ENCODE data around the gene NCOA3.
"Not testable (repeated sequence)": the region's sequence is repeated elsewhere in the genome, so short reads cannot be mapped to it uniquely, and the experiment has no call there.

NCOA3 gene

GRCh38 chr20:47541355-47541922 is 39.8 kb downstream of the NCOA3 start:
- no peak for DNase-seq

- DNase-seq, result peak; percentile 24
Measured at GRCh38 chr20:47543006-47543431, 41.3 kb downstream of the NCOA3 start.

- DNase-seq, result no peak
Measured at GRCh38 chr20:47544240-47544639, 42.6 kb downstream of the NCOA3 start.

- DNase-seq, result peak; percentile 27
Measured at GRCh38 chr20:47544852-47545251, 43.2 kb downstream of the NCOA3 start.

GRCh38 chr20:47545499-47545898 is 43.8 kb downstream of the NCOA3 start:
- no peak for DNase-seq

- no peak for DNase-seq
Measured at GRCh38 chr20:47546184-47547033, 44.7 kb downstream of the NCOA3 start.

- no peak for DNase-seq
Measured at GRCh38 chr20:47547034-47547387, 45.3 kb downstream of the NCOA3 start.

GRCh38 chr20:47549671-47550070 is 48.0 kb downstream of the NCOA3 start:
- no peak for DNase-seq

GRCh38 chr20:47551222-47551621 is 49.5 kb downstream of the NCOA3 start:
- DNase-seq, result no peak

- DNase-seq, result peak; percentile 19
Measured at GRCh38 chr20:47551841-47552240, 50.2 kb downstream of the NCOA3 start.

- DNase-seq, result no peak
Measured at GRCh38 chr20:47552996-47553395, 51.3 kb downstream of the NCOA3 start.

GRCh38 chr20:47553594-47554235 is 52.0 kb downstream of the NCOA3 start:
- DNase-seq, result not testable (repeated sequence)

- DNase-seq, result not testable (repeated sequence)
Measured at GRCh38 chr20:47554283-47554682, 52.6 kb downstream of the NCOA3 start.

GRCh38 chr20:47557218-47557617 is 55.5 kb downstream of the NCOA3 start:
- DNase-seq, result no peak

GRCh38 chr20:47557791-47558190 is 56.1 kb downstream of the NCOA3 start:
- no peak for DNase-seq

- no peak for DNase-seq
Measured at GRCh38 chr20:47558295-47559066, 56.8 kb downstream of the NCOA3 start.

GRCh38 chr20:47559141-47559540 is 57.5 kb downstream of the NCOA3 start:
- no peak for DNase-seq

GRCh38 chr20:47561180-47561579 is 59.5 kb downstream of the NCOA3 start:
- DNase-seq, result no peak

- DNase-seq, result no peak
Measured at GRCh38 chr20:47561603-47562583, 60.2 kb downstream of the NCOA3 start.

- DNase-seq, result peak; percentile 20
Measured at GRCh38 chr20:47566269-47566668, 64.6 kb downstream of the NCOA3 start.

GRCh38 chr20:47568019-47568418 is 66.3 kb downstream of the NCOA3 start:
- peak; percentile 40 for DNase-seq

GRCh38 chr20:47568837-47569410 is 67.2 kb downstream of the NCOA3 start:
- no peak for DNase-seq

All from hematopoietic multipotent progenitor cell treated with erythropoietin and hydrocortisone succinate and interleukin-3 and kit ligand, for 6 days (in vitro differentiated cells).